Hepatocyte (in vitro differentiated cells): Measurements from ENCODE around the gene GPR65. TPM values are rescaled to one million over a fixed set of nuclear protein-coding genes. Genes with fewer than 3 reads are reported as not detected.

Experiments used
- DNase-seq: peaks from one replicate; pipeline ENCODE4 v3.0.0-alpha.2; 2016; ENCODE audit warnings: low spot score
- H2AFZ ChIP-seq: fragments of 200-600 bp; sonication (generic); 2 replicates; pipeline ENCODE4 v1.6.0; 2016; ENCODE audit warnings: antibody characterized with exemption, mild to moderate bottlenecking
- H3K27ac ChIP-seq: fragments of 200-600 bp; sonication (generic); 2 replicates; pipeline ENCODE4 v1.5.1; 2016; ENCODE audit warnings: mild to moderate bottlenecking
- H3K27me3 ChIP-seq: fragments of 200-600 bp; sonication (generic); 2 replicates; pipeline ENCODE4 v1.6.1; 2016
- H3K36me3 ChIP-seq: fragments of 200-600 bp; sonication (generic); replicated peaks from 2 replicates; pipeline ENCODE4 v1.5.1; 2016; ENCODE audit warnings: low read depth; ENCODE audit not compliant: insufficient read depth
- H3K4me1 ChIP-seq: fragments of 200-600 bp; sonication (generic); 2 replicates; pipeline ENCODE4 v1.5.1; 2016; ENCODE audit warnings: mild to moderate bottlenecking, moderate library complexity; ENCODE audit not compliant: insufficient read depth
- H3K4me2 ChIP-seq: fragments of 200-600 bp; sonication (generic); 2 replicates; pipeline ENCODE4 v1.6.0; 2016
- H3K4me3 ChIP-seq: fragments of 200-600 bp; sonication (generic); 2 replicates; pipeline ENCODE4 v1.5.1; 2016; ENCODE audit warnings: mild to moderate bottlenecking
- H3K79me2 ChIP-seq: fragments of 200-600 bp; sonication (generic); 2 replicates; pipeline ENCODE4 v1.6.0; 2017; ENCODE audit warnings: mild to moderate bottlenecking
- H3K9me2 ChIP-seq: fragments of 200-600 bp; sonication (generic); replicated peaks from 2 replicates; pipeline ENCODE4 v1.6.0; 2017; ENCODE audit warnings: mild to moderate bottlenecking; ENCODE audit not compliant: insufficient read depth
- H3K9me3 ChIP-seq: fragments of 200-600 bp; sonication (generic); 2 replicates; pipeline ENCODE4 v1.5.1; 2016; ENCODE audit warnings: low read depth, mild to moderate bottlenecking
- H4K20me1 ChIP-seq: fragments of 200-600 bp; sonication (generic); 2 replicates; pipeline ENCODE4 v1.6.0; 2016; ENCODE audit warnings: mild to moderate bottlenecking; ENCODE audit not compliant: insufficient read depth, poor library complexity, severe bottlenecking
- CTCF ChIP-seq: fragments of 200-600 bp; sonication (generic); IDR thresholded peaks from 2 replicates; pipeline ENCODE4 v1.5.1; 2016; ENCODE audit warnings: antibody characterized with exemption, mild to moderate bottlenecking; ENCODE audit not compliant: poor library complexity
- EZH2 ChIP-seq: fragments of 200-600 bp; sonication (generic); IDR thresholded peaks from 2 replicates; pipeline ENCODE4 v1.6.1; 2016; ENCODE audit warnings: antibody characterized with exemption, mild to moderate bottlenecking, borderline replicate concordance
- EZH2phosphoT487 ChIP-seq: fragments of 200-600 bp; sonication (generic); IDR thresholded peaks from one replicate; pipeline ENCODE4 v1.6.1; 2018; ENCODE audit warnings: antibody characterized with exemption, mild to moderate bottlenecking, low read depth, moderate library complexity; ENCODE audit not compliant: unreplicated experiment, severe bottlenecking
- WGBS: methylation state at CpG from one replicate; pipeline ENCODE4 v1.1.6; 2016; ENCODE audit warnings: low lambda C conversion rate; ENCODE audit errors: missing lambda C conversion rate; 5-methylcytosine and 5-hydroxymethylcytosine counted together
- polyA plus RNA-seq: library from polyadenylated mRNA; unstranded; fragments of >200 nt; fragmentation: Nextera tagmentation; extraction: Ambion mirVana; gene quantifications from 2 replicates; pipeline ENCODE4 v1.2.1, GENCODE V29; 2016
- total RNA-seq: library from RNA; depleted of rRNA; stranded (reverse); fragments of >200 nt; gene quantifications from 2 replicates; pipeline ENCODE4 v1.2.3, GENCODE V29; 2014

The GPR65 gene
- total and polyA plus RNA-seq, 2 experiments from 2014 or later: 0.10 to 0.13 TPM

GRCh38 chr14:87961246-87961645 is 43.7 kb upstream of the GPR65 start:
- Histone ChIP-seq H3K27me3 (no peaks in the 10 kb centered on the region), H3K79me2 (no peaks in the 10 kb centered on the region), H3K9me2 (no peaks in the 10 kb centered on the region)

GRCh38 chr14:87966816-87967215 is 38.1 kb upstream of the GPR65 start:
- Histone ChIP-seq H3K27ac (no peak overlapping the region), H3K4me2 (no peak overlapping the region), H3K36me3 (peaks cover 3% of the 10 kb centered on the region), H2AFZ (no peak overlapping the region), H3K4me1 (no peaks in the 10 kb centered on the region), H3K4me3 (no peak overlapping the region), H3K79me2 (no peaks in the 10 kb centered on the region), H3K9me2 (no peaks in the 10 kb centered on the region), H3K9me3 (no peaks in the 10 kb centered on the region), H3K27me3 (no peaks in the 10 kb centered on the region), H4K20me1 (no peaks in the 10 kb centered on the region)
- no peak for DNase-seq
- no peak for TF ChIP-seq EZH2
- TF ChIP-seq CTCF: no peak
- TF ChIP-seq EZH2phosphoT487: no peak
- WGBS: 81% methylated on average over 3 of the region's 3 CpGs

More at GRCh38 chr14:87961246-87961645, 43.7 kb upstream of the GPR65 start:
- no peak overlapping the region for H3K4me2 ChIP-seq
- H3K27ac ChIP-seq: no peak overlapping the region
- DNase-seq: no peak
- peaks cover 3% of the 10 kb centered on the region for H3K36me3 ChIP-seq
- H3K4me3 ChIP-seq: no peak overlapping the region
- H2AFZ ChIP-seq: no peak overlapping the region
- 95% methylated on average over 2 of the region's 2 CpGs for WGBS
- no peaks in the 10 kb centered on the region for H3K4me1 ChIP-seq
- no peaks in the 10 kb centered on the region for H3K9me3 ChIP-seq
- no peak for TF ChIP-seq CTCF
- no peak for TF ChIP-seq EZH2
- no peak for TF ChIP-seq EZH2phosphoT487
- no peaks in the 10 kb centered on the region for H4K20me1 ChIP-seq

- Histone ChIP-seq H3K36me3 (peaks cover 3% of the 10 kb centered on the region), H4K20me1 (no peaks in the 10 kb centered on the region), H3K27me3 (no peaks in the 10 kb centered on the region), H3K4me2 (no peak overlapping the region), H3K27ac (no peak overlapping the region), H3K79me2 (no peaks in the 10 kb centered on the region), H3K9me3 (no peaks in the 10 kb centered on the region), H3K4me3 (no peak overlapping the region), H3K9me2 (no peaks in the 10 kb centered on the region), H3K4me1 (no peaks in the 10 kb centered on the region), H2AFZ (no peak overlapping the region)
- no peak for DNase-seq
- TF ChIP-seq CTCF (no peak), EZH2 (no peak), EZH2phosphoT487 (no peak)
These were observed 37.4 kb upstream of the GPR65 start for GRCh38 chr14:87967496-87967895.

GRCh38 chr14:87971010-87971409 is 33.9 kb upstream of the GPR65 start:
- Histone ChIP-seq H2AFZ (no peak overlapping the region), H3K27me3 (no peaks in the 10 kb centered on the region), H4K20me1 (no peaks in the 10 kb centered on the region), H3K79me2 (no peaks in the 10 kb centered on the region), H3K9me3 (no peaks in the 10 kb centered on the region), H3K4me3 (no peak overlapping the region), H3K4me1 (no peaks in the 10 kb centered on the region), H3K9me2 (no peaks in the 10 kb centered on the region), H3K4me2 (no peak overlapping the region), H3K36me3 (no peaks in the 10 kb centered on the region), H3K27ac (no peak overlapping the region)
- no peak for TF ChIP-seq EZH2
- TF ChIP-seq EZH2phosphoT487: no peak
- TF ChIP-seq CTCF: no peak
- DNase-seq: no peak
- 68% methylated on average over 2 of the region's 2 CpGs for WGBS
